Activated naive CD4-positive, alpha-beta T cell treated with anti-CD3 and anti-CD28 coated beads for 36 hours (primary cell): Measurements from ENCODE around the gene STK35. TPM values are rescaled to one million over a fixed set of nuclear protein-coding genes. Genes with fewer than 3 reads are reported as not detected.
"Not testable (repeated sequence)": the region's sequence is repeated elsewhere in the genome, so short reads cannot be mapped to it uniquely, and the experiment has no call there.

Experiments
- CTCF ChIA-PET: fragments of 350-600 bp; sonication (Branson Sonifier 250); formaldehyde crosslinking; loops from one replicate; lab custom pipeline; 2021; ENCODE audit warnings: antibody characterized with exemption; lab: Charles Lee
- DNase-seq: peaks from one replicate; pipeline ENCODE4 v3.0.0-alpha.2; 2020
- H3K27ac Mint-ChIP-seq: one replicate; pipeline ENCODE4 v1.8.0; 2021; ENCODE audit warnings: mild to moderate bottlenecking, mixed read lengths
- H3K27me3 Mint-ChIP-seq: one replicate; pipeline ENCODE4 v1.8.0; 2021; ENCODE audit warnings: low read depth, mixed read lengths
- H3K36me3 Mint-ChIP-seq: one replicate; pipeline ENCODE4 v1.8.0; 2021; ENCODE audit warnings: low read depth, mixed read lengths
- H3K4me1 Mint-ChIP-seq: one replicate; pipeline ENCODE4 v1.8.0; 2021; ENCODE audit warnings: low read depth, mixed read lengths
- H3K4me3 Mint-ChIP-seq: one replicate; pipeline ENCODE4 v1.8.0; 2021; ENCODE audit warnings: mild to moderate bottlenecking, moderate library complexity, mixed read lengths
- H3K9me3 Mint-ChIP-seq: one replicate; pipeline ENCODE4 v1.8.0; 2021; ENCODE audit warnings: mixed read lengths
- intact Hi-C: fragments of 100-400 bp; cut with micrococcal nuclease; formaldehyde crosslinking; loops from one replicate; pipeline ENCODE4 v1.15.1; 2023
- total RNA-seq, 2 experiments: library from RNA; stranded (reverse); gene quantifications; one replicate each; pipeline ENCODE4 v1.2.3, GENCODE V29; 2021

Gene STK35
- total RNA-seq, 2 experiments from 2014 or later: 20.5 to 20.9 TPM

- DNase-seq: no peak
- Mint-ChIP-seq H3K4me3 (no peak overlapping the region), H3K4me1 (no peaks in the 10 kb centered on the region), H3K9me3 (peaks cover 8% of the 10 kb centered on the region), H3K27ac (no peak overlapping the region), H3K27me3 (peaks cover 2% of the 10 kb centered on the region), H3K36me3 (no peaks in the 10 kb centered on the region)
- intact Hi-C loops: no loop called here
- CTCF ChIA-PET: interaction anchor here (0.7 to 1.1 kb wide), 4 partner anchors 10 to 367 kb away, joined by 3 to 4 read pairs (median 3); no protein-coding TSS in a partner anchor
Measured at GRCh38 chr20:2183381-2183780, 81.8 kb downstream of the STK35 start.

DNA sequence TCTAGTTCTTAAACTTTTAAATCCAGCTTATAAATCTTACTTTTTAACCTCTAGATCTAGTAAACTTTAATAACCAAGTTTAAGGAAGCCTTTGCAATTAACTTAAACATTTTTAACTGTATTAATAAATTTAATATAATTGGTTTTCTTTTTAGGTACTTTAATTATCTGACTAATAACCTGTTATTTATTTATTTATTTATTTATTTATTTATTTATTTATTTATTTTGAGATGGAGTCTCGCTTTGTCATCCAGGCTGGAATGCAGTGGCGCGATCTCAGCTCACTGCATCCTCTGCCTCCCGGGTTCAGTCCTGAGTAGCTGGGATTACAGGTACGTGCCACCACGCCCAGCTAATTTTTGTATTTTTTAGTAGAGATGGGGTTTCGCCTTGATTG, 83.3 kb downstream of the STK35 start:
- H3K4me3 Mint-ChIP-seq, H3K4me1 Mint-ChIP-seq, H3K36me3 Mint-ChIP-seq, intact Hi-C loops, H3K27ac Mint-ChIP-seq, CTCF ChIA-PET, DNase-seq, H3K27me3 Mint-ChIP-seq, H3K9me3 Mint-ChIP-seq: not testable (repeated sequence)

DNA sequence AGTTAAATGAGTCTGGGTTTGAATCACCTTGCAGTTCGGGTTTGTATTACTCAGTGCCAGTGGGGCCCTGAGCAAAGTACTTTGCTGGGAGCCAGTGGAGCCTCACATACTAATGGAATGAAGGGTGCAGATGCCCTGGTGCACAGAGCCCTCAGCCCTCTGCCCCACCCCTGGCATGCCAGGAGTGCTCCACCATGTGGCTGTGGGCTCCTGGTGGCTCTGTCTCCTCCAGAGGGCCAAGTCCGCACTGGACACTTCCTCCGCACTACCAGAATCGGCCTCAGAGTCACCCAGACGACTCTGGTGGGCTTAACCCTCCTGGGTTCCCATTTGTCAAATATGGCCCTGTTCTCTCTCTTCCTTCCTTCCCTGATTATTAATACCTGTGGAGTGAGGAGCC, 94.0 kb downstream of the STK35 start:
- Mint-ChIP-seq H3K4me3 (no peak overlapping the region), H3K27me3 (peaks cover 8% of the 10 kb centered on the region), H3K27ac (no peak overlapping the region), H3K9me3 (no peaks in the 10 kb centered on the region), H3K36me3 (no peaks in the 10 kb centered on the region), H3K4me1 (no peaks in the 10 kb centered on the region)
- no peak for DNase-seq
- intact Hi-C loops: no loop called here
- CTCF ChIA-PET: interaction anchor here (2.9 kb wide), 1 partner anchor 12 kb away, joined by 16 read pairs; no protein-coding TSS in a partner anchor

DNA sequence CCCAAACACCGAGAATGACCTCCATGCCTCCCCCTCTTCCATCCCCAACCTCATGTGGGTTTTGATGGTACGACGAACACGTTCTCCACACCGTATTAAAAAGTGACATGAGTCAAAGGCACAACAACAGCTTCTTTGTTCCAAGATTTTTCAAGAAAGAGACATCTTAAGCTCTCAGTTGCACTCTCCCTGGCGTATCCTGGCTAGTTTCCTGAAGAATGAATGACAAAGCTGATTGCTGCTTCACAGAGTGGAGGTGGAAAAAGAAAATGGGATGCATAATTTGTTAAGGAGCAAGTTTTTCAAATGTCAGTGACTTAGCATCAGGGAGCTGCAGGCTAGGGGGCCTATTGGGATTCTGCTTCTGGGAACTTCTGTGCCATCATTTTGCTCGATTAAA, 95.5 kb downstream of the STK35 start:
- H3K27ac Mint-ChIP-seq: no peak overlapping the region
- H3K4me1 Mint-ChIP-seq: no peaks in the 10 kb centered on the region
- no peaks in the 10 kb centered on the region for H3K36me3 Mint-ChIP-seq
- H3K27me3 Mint-ChIP-seq: peaks cover 6% of the 10 kb centered on the region
- CTCF ChIA-PET: interaction anchor here (0.6 to 2.9 kb wide), 3 partner anchors 8 to 156 kb away, joined by 3 to 16 read pairs (median 3); no protein-coding TSS in a partner anchor
- H3K9me3 Mint-ChIP-seq: no peaks in the 10 kb centered on the region
- intact Hi-C loops: no loop called here
- DNase-seq: no peak
- H3K4me3 Mint-ChIP-seq: no peak overlapping the region

Other genes with a start within 250 kb of the STK35 start
- gene SIRPA, start 206.4 kb upstream of the STK35 start, total RNA-seq: under 1 TPM; 0.10 to 0.12 TPM
- gene PDYN, start 107.8 kb upstream of the STK35 start, total RNA-seq: not detected
- not detected for gene TGM3, start 194.2 kb downstream of the STK35 start, total RNA-seq